Embryonic facial prominence (tissue), 1 donor: ENCODE results near the gene ADARB2.

Source experiments
- DNase-seq: peaks from one replicate; pipeline ENCODE4 v3.0.0-alpha.2; 2016; ENCODE audit errors: extremely low spot score

Gene ADARB2

DNA sequence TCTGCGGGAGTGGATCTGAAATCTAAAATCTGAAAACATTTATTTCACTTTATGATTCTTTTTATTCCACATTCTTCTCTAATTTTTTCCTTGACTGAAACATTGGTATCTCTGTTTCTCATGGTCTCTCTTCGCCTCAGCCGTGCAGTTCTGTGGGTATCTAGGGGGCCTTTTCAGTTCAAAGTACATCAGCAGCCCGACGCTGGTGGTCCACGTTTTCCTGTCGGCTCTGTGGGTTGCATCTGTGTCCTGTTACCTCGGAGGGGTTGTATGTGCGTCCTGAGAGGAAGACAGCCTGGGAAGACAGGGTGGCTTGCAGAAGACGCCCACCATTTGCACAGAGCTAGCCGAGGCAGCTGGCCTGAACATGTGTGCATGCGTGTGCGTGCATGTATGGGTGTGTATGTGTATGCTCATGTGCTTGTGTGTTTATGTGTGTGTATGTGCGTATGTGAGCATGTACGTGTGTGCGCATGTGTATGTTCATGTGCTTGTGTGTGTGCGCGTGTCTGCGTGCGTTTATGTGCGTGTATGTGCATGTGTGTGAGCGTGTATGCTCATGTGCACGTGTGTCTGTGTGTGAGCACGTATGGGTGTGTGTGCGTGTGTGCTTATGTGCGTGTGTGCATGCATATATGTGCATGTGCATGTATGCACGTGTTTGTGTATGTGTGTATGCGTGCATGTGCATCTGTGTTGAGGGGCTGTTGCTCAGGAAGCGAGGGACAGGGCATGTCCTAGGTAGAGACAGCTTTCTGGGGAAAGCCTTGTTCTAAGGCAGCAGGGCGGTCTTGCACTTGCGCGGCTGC, 211.8 kb downstream of the ADARB2 start:
- DNase-seq = no peak

DNA sequence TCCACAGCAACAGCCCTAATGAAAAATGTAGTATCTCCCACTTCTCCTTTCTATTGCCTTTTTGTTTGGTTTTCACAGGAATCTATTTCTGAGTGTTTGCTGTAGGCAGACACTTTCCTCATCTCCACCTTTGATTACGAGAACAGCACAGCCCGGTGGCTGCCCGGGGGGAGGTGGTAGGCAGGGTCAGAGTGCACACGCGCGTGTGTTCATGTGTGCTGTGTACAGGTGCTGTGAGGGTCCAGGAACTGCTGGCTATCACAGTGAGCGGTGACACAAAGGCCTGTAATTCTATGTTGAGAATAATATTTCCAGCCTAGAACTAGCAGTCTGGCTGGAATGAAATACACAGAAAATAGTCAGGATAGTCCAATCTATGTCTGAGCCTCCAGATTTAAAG, 212.8 kb downstream of the ADARB2 start:
- DNase-seq = no peak

GRCh38 chr10:1523221-1523620, 214.1 kb downstream of the ADARB2 start:
- DNase-seq = no peak

GRCh38 chr10:1522237-1522636, 215.1 kb downstream of the ADARB2 start:
- DNase-seq = no peak

DNA sequence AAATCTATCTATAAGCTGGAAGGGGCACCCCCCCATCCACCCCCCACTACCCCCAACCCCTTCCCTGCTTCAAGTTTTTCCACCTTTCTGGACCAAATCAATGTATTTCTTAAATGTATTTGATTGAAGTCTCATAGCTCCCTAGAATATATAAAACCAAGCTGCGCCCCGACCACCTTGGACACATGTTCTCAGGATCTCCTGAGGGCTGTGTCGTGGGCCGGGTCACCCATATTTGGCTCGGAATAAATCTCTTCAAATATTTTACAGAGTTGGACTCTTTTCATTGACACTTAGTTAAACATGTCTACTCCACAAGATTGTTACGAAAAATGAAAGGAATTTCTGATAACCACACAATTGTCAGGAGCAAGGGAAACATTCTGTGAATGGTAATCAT, 215.6 kb downstream of the ADARB2 start:
- DNase-seq = no peak

GRCh38 chr10:1520909-1521565, 216.3 kb downstream of the ADARB2 start:
- DNase-seq = no peak

GRCh38 chr10:1519391-1519790, 217.9 kb downstream of the ADARB2 start:
- DNase-seq = no peak

GRCh38 chr10:1517684-1518083, 219.6 kb downstream of the ADARB2 start:
- no peak for DNase-seq

GRCh38 chr10:1516492-1517165, 220.7 kb downstream of the ADARB2 start:
- DNase-seq = no peak

- no peak for DNase-seq
These were observed 221.4 kb downstream of the ADARB2 start for GRCh38 chr10:1515780-1516491.

DNA sequence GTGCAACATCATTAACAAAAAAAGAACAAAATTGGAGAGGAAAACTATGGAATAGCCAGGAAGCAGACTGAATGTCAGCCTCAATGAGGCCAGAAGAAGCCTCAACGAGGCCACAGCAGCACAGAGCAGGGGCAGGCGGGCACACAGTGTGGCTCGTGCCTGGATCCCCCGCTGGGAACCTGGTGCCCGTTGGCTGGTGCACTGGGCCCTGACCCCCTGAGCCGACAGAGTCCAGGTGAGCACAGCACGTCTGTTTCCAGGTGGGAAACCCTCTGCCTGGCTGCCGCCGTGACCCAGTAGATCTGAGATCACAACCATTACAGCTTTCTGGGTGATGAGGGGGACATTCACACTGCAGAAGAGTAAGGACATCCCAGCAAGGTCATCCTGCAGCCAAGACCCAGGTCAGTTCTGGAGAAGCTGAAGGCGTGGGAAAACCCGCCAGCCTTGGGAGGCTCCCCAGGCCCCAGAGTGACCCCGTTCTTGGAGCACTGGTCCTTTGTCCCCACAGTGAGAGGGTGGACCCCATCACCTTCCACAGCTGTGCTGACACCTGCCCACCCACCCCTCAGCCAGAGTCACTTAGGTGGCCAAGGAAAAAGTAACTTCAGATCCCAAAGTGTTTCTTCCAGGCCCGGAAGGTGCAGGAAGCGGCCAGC, 222.1 kb downstream of the ADARB2 start:
- no peak for DNase-seq

DNA sequence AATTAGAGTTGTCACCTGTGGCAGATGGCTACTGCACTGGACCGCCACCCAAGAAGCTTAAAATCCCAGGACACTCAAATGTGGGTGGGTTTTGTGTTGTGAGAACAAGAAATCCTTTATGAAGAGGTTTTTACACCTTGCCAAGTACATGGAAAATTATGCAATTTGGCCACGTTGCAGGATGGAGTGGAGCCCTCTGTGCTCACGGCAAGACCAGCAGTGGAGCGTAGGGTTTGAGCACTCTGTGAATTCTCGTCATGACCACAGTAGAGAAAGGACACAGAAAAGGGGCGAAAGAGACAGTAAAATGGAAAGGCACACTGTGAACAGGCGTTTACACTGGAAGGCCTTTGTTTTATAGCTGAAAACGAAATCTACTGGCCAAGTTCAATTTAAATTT, 222.6 kb downstream of the ADARB2 start:
- DNase-seq = no peak

- no peak for DNase-seq
These were observed 224.1 kb downstream of the ADARB2 start for GRCh38 chr10:1513221-1513620.

DNA sequence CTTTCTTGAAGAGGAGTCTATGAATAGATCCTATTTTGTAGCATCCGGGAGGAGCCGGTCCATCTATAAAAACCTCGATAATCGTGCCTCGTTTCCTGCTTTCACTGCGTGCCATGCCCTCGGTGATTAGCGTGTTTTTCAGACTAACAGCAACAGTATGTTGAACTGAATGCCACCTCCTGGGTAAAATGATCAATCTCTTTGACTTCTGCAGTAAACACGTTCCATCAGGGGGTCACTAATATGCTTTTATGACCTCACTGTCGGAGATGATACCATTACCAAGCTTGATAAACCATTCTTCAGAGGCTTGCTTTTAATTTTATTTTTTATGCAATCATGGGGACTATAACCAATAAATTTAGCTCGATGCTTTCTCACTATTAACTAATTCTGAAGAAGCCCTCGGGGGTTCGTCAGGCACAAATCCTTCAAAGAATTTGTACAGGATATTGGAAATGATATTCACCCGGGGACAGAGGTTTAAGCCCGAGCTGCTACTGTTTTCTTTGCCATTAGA, 228.3 kb downstream of the ADARB2 start:
- no peak for DNase-seq

- DNase-seq = no peak
These were observed 229.2 kb downstream of the ADARB2 start for GRCh38 chr10:1508096-1508495.

GRCh38 chr10:1507436-1507835, 229.9 kb downstream of the ADARB2 start:
- no peak for DNase-seq

DNA sequence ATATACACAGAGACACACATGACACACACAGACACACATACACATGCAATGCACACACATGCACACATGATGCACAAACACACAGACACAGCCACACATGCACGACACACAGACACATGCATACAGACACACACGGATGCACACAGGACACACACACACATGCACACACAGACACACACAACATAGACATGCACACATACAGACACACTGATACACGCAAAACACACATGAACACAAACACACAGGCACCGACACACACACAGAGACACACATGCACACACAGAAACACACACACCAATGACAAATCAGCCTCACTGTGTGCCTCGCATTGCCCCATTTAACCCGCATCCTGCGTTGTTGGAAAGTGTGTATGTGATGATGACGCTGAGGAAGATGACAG, 232.4 kb downstream of the ADARB2 start:
- DNase-seq = no peak

- no peak for DNase-seq
These were observed 233.0 kb downstream of the ADARB2 start for GRCh38 chr10:1504286-1504685.

DNA sequence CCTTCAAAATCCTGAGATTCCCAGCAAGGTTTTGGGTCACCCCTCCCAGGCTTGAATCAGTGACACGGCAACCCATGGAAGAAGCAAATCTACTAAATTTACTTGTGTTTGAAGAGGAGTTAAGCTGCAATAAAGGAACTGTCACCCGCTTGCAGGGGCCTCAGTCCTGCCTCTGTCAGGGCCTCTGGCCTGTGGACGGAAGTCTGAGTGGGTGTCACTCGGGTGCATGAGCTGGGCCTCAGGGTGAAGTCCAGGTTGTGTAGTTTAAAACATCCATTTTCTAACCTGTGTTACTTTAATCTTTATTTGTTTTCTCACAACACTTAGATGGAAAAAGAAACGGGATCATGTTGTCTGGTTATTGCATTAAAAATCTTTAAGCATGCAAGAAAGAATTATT, 234.9 kb downstream of the ADARB2 start:
- no peak for DNase-seq

DNA sequence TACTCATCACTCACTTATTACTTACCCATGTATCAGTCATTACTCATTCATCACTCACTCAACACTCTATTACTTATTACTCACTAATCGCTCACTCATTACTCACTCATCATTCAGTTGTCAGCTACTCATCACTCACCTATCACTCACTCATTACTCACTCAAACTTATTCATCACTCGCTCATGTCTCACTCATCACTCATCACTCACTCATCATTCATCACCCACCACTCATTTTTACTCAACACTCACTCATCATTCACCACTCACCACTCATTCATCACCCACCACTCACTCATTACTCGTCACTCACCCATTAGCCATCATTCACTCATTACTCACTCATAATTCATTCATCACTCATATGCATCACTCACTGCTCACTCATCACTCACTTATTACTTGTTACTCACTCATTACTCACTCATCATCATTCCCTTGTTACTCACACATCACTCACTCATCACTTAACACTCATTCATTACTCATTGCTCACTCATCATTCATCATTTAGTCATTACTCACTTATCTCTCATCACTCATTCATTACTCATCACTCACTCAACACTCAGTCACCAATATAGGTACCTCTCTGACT, 237.9 kb downstream of the ADARB2 start:
- no peak for DNase-seq

DNA sequence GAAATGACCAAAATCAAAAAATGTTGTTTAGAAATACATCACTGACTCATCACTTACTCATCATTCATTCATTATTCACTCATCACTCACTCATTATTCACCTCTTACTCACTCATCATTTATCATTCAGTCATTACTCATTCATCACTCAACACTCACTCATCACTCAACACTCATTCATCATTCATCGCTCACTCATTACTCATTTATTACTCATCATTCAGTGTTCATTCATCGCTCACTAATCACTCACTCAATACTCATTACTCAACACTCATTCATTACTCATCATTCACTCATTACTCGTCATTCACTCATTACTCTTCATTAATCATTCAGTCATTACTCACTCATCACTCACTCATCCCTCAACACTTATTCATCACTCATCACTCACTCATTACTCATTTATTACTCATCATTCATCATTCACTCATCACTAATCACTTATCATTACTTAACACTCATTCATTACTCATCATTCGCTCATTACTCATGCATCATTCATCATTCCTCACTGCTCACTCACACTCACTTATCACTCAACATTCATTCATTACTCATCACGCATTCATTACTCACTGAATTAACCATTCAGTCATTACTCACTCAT, 238.5 kb downstream of the ADARB2 start:
- DNase-seq = no peak
